Measurements from ENCODE around the gene SPNS1.

DNA sequence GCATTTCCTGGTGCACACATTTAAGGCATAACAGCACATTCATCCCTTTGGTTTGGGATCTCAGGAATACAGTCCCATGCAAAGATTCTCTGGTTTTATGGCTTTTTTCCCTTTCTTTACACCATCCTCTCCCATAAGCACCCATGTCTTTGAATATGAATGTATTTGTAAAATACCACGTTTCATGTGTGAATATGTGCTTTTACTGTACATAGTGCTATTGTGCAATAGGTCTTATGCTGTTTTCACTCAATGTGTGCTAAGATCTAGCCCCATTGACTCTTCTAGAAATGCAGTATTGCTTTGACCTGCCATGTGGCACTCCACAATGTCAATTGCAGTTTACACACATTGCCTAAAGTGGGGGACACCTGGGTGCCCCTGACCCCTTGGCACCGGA, 10.1 kb upstream of the SPNS1 start:
- TF ChIP-seq, protein P1, sequence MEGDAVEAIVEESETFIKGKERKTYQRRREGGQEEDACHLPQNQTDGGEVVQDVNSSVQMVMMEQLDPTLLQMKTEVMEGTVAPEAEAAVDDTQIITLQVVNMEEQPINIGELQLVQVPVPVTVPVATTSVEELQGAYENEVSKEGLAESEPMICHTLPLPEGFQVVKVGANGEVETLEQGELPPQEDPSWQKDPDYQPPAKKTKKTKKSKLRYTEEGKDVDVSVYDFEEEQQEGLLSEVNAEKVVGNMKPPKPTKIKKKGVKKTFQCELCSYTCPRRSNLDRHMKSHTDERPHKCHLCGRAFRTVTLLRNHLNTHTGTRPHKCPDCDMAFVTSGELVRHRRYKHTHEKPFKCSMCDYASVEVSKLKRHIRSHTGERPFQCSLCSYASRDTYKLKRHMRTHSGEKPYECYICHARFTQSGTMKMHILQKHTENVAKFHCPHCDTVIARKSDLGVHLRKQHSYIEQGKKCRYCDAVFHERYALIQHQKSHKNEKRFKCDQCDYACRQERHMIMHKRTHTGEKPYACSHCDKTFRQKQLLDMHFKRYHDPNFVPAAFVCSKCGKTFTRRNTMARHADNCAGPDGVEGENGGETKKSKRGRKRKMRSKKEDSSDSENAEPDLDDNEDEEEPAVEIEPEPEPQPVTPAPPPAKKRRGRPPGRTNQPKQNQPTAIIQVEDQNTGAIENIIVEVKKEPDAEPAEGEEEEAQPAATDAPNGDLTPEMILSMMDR (IDR thresholded peaks at IDR 0.05), result no peak
- TF ChIP-seq POLR2A (IDR thresholded peaks at IDR 0.05) (no peak), POLR2AphosphoS5 (IDR thresholded peaks at IDR 0.05; ENCODE audit: insufficient read depth in 1 of 2, low read depth in 1 of 2) (no peak)

All from vagina (tissue), 2 donors.